Stimulated activated CD8-positive, alpha-beta memory T cell treated with anti-CD3 and anti-CD28 coated beads, Interleukin-7, amount 100 ng/mL, for 24 hours (primary cell): ENCODE measurements around the gene HTRA1.

Experiments used
- DNase-seq: peaks from one replicate; pipeline ENCODE4 v3.0.0-alpha.2; 2020; ENCODE audit warnings: low read depth

HTRA1 gene

GRCh38 chr10:122455376-122456079, 5.8 kb upstream of the HTRA1 start:
- no peak for DNase-seq

- no peak for DNase-seq
These were observed 3.4 kb upstream of the HTRA1 start for GRCh38 chr10:122457934-122458333.

DNA sequence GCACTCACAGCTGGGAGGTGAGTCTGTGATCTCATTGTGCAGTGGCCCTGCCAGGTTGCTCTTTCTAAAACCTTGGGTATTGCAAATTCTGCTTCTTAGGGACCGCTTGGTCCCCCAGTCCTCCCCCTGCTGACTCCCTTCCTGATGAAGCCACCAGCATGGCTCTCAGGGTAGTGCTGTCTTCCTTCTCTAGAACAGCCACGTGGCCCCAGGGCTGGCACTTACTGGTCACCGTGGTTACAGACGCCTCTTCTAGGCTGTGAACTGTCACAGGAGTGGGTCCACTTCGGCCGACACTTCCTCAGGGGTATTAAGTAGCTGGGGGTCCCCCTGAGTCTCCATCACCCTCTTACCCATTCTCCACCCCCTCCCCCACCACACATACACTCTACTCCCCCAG, 2.7 kb upstream of the HTRA1 start:
- DNase-seq: no peak

- no peak for DNase-seq
These were observed 1.6 kb upstream of the HTRA1 start for GRCh38 chr10:122459561-122460273.

DNA sequence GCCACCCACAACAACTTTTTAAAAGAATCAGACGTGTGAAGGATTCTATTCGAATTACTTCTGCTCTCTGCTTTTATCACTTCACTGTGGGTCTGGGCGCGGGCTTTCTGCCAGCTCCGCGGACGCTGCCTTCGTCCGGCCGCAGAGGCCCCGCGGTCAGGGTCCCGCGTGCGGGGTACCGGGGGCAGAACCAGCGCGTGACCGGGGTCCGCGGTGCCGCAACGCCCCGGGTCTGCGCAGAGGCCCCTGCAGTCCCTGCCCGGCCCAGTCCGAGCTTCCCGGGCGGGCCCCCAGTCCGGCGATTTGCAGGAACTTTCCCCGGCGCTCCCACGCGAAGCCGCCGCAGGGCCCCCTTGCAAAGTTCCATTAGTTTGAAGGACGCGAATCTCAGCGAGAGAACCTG, 461 bp upstream of the HTRA1 start:
- DNase-seq: no peak

DNA sequence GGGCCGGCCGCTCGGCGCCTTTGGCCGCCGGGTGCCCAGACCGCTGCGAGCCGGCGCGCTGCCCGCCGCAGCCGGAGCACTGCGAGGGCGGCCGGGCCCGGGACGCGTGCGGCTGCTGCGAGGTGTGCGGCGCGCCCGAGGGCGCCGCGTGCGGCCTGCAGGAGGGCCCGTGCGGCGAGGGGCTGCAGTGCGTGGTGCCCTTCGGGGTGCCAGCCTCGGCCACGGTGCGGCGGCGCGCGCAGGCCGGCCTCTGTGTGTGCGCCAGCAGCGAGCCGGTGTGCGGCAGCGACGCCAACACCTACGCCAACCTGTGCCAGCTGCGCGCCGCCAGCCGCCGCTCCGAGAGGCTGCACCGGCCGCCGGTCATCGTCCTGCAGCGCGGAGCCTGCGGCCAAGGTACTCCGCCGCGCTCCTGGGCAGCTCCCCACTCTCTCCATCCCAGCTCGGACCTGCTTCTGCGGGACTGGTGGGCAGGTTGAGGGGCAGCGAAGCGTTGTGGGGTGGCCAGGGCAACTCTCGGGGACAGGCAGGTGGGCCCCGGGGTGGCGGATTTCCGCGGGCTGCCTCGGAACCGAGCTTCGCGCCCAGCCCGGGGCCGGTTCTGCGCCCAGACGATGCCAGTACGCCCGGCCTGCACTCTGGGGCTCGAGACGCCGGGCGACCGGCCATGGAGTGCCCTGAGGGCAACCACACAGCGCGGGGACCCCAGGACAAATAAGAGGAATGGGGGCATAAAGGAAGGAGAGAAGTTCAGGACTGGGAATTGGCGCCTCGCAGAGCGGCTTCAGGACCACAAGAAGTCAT, 578 bp downstream of the HTRA1 start:
- no peak for DNase-seq

DNA sequence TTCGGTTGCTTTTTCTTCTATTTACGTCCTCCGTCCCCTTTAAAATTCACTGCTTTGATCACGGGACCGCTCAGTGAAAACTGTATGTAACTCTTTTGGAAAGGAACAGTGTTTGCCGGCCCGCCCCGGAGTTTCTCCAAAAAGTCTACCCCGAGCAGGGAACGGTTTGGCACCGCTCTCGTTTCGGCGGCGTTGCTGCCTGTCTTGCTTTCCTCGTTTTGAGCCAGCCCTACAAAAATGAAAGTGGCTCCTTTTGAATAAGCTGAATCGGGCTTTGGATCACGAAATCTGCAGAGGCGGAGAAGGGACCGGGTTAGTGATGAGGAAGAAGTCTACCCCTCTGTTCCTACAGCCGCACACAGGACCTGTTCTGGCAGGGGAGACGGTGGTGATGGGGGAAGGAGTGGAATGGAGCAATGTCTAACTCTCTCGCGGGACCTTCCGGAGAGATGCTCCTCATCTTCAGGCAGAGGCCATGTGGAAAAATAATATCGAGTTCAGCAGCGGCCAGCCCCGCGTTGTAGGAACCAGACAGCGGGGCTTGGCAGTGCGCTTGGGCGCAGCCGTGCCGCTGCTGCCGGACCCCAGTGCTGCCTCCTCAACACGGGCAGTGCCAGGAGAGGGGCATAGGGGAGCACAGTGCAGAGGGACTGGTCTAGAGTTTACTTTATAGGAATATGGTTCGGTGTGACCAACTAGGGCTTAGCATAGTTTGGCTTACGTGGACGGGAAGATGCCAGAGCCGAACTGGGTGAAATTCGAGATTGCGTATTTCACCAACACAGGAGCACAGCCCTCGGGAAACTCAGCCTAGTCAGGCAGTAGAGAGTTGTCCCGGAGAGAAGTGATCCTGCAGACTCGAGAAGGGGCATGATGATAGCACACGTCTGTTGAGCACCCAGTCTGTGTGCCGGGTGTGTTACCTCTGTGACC, 1.4 kb downstream of the HTRA1 start:
- no peak for DNase-seq

DNA sequence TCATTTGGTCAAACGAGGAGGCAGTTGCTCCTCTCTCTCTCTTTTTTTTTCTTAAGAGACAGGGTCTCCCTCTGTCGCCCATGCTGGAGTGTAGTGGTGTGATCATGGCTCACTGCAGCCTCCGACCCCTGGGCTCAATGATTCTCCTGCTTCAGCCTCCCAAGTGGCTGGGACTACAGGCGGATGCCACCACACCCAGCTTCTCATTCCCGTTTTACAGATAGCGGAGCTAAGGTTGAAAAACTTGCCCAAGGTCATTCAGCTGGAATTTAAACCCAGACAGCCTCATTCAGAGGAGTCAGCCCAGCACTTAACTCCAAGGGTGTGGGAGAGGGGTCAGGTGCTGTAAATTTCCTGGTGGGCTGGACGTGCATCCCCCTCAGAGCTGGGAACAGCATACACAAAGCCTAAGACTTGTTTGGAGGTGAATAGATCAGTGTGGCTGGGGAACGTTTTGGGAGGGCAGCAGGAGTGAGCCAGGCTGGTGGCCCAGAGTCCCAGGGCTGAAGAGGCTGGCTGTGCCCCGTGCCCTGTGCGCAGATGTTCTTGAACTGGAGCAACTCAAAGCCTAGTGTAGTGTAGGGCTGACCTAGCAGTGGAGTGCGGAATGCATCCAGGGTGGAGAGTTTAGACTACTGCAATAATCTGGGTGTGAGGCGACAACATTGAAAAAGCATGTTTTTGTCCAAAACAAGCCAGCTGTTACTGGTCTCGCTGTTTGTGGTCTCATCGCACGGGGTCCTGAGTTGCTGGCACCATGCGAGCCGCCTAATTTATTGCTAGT, 2.3 kb downstream of the HTRA1 start:
- no peak for DNase-seq

- DNase-seq: no peak
These were observed 2.8 kb downstream of the HTRA1 start for GRCh38 chr10:122464250-122464510.

- DNase-seq: no peak
These were observed 3.2 kb downstream of the HTRA1 start for GRCh38 chr10:122464586-122464985.

- no peak for DNase-seq
These were observed 4.2 kb downstream of the HTRA1 start for GRCh38 chr10:122465401-122466040.

DNA sequence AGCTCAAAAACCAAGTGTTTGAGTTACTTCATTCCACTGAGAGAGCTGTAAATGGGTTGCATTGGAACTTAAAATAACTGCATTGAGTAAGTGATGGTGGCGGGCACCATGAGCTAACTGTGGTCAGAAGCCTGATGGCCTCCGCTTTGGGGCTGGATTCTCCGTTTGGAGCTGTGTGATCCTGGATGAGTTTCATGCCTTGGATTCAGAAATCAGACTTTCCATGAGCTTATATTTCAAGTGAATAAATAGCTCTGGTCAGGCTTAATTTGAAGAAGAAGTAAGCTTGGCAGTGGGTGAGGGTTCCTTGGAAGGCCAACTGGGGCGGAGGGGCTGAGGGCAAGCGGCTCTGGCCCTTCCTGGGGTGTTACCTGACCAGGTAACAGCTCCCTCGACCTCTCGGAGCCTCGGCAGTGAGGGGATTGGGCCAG, 5.6 kb downstream of the HTRA1 start:
- no peak for DNase-seq

DNA sequence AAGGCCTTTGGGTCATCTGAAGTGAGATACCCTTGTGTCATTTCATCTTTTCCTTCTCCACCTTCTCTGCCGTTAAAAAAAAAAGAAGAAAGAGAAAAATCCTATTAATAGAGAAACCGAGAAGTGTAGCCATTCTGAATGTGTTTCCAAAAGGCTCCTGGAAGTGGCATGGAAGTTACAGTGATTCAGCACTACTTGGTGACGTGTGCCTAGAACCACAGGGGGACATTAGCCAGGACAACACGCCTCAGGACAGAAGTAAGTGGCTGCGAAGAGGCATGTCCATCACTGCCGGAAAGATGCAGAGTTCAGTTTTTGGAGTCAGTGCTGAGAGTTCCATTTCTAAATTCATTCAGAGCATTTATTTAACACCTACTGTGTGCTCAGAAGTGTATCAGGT, 6.3 kb downstream of the HTRA1 start:
- DNase-seq: no peak

DNA sequence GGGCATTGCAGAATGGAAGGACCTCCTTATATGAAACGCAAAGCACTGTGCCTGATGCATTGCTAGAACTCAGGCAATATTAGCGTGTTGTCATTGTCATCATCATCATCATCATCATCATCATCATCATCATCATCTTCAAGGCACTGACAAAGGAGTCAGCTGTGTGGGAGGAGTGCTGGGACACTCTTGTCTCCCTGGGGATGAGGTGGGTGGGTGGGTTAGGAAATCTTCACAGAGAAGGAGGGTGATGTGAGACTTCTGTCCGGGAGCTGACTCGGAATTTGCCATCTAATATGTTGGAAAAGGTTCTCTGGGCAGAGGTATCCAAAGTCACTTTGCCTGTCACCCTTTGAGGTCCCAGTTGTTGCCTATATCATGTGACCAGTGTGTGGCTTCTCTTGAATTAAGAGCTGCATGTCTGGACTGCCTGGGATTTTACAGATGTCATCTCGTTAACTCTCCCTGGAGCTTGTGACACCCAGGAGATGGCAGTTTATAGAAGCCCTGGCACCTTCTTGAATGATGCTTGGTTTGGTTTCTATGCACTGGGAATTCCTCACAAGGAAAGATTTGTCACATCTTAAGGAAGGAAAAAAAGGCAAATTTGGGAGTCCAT, 7.1 kb downstream of the HTRA1 start:
- DNase-seq: no peak

DNA sequence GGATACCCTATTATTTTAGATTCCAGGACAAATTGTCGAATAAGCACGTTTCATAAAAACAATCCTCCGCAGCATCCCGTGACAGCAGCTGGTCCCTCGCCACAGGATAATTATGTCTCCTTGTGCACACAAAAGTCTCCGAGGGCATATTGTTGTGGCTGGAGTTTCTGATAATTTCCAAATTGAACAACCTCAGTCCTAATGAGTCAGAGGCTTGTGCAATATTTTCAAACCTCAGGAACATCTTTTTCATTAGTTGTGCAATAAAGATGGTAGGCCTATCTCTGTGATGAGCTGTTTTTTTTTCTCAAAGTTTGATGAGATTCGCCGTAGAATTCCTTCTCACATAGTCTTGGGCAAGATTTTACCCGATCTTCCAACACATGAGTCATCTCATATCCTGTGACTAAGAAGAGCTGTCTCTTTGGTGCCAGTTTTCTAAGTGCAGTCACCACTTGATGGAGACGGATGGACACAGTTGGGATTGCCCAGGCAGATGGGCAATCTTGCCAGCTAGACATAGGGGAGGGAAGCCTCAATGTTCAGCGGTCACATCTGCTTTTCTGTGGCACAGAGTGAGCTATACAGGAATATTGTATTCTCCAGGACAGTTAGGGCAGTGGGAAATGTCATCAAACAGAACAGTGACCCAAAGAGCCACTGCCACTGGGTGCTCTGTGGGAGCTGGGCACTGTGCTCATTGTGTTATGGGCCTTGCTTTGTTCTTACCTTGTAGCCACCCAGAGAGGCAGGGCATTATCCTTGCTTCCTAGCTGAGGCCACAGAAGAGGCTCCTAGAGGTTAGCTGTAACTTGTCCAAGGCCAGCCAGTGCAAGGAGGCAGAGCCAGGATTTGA, 7.8 kb downstream of the HTRA1 start:
- DNase-seq: no peak

DNA sequence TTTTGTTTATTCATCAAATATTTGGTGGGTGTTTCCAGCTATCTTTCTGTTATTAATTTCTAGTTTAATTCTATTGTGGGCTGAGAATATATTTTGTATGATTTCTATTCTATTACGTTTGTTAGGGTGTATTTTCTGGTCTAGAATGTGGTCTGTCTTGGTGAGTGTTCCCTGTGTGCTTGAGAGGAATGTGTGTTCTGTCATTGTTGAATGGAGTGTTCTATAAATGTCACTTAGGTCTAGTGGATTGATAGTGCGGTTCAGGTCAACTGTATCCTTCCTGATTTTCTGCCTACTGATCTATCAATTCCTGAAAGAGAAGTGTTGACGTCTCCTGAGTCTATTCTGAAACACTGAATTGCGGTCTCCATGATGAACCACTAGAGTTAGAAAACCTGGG, 8.5 kb downstream of the HTRA1 start:
- no peak for DNase-seq

DNA sequence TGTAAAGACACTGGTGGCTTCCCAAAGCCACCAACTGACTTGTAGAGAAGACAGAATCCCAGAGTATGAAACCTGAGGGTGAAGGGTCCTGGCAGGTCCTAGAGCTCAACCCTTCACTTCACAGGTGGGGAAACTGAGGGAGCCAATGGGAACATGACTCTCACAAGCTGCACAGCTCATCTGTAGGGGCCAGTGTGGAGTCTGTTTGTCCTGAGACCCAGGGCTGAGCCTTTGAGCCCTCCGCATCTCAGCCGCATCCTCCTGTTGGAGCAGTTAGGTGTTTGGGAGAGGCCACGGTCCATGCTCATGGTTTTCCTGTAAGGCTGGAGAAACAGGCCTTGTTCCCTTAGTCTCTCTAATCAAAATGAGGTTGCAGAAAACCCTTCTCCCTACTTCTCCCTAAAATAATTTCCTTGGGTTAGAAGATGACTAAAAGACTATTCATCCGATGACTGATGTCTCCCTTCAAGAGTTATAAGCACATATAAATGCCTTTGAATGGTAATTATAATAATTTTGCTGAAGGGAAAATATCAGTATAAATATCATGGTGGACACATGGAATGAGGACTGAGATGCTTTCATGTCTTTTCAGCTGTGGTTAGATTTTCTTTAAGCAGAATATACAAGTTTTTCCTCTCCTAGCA, 10.3 kb downstream of the HTRA1 start:
- DNase-seq: no peak

GRCh38 chr10:122473116-122473515, 11.8 kb downstream of the HTRA1 start:
- DNase-seq: no peak
